ENCODE data around the gene ENO2.

DNA sequence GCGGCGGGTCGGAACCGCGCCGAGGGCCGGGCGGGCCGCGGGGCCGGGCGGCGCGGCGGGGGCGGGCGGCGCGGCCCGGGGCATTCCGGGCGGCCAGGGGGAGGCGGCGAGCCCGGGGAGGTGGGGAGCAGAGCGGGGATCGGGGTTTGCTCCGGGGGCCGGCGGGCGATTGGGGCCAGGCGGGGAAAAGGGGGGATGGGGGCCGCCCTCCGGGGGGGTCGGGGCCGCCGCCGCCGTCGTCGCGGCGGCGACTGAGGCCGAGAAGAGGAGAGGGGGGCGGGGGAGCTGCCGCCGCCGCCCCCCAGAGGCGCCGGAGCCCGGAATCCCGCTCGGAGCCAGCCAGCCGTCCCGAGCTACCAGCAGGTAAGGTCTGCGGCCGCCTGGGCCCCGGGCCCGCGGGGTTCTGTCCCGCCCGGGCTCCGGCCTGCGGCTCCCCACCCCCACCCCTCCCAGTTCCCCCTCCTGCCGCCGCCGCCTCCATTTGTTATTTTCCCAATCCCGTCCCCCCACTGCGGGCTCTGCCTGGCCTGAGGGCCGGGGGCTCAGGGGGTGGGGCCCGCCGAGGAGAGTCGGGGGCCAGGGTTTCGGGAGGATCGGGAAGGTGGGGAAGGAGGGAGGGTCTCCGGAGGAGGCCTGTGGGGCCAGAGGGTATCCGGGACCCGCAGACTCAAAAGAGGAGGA, 13.8 kb downstream of the ENO2 start:
- TF ChIP-seq, protein P1, sequence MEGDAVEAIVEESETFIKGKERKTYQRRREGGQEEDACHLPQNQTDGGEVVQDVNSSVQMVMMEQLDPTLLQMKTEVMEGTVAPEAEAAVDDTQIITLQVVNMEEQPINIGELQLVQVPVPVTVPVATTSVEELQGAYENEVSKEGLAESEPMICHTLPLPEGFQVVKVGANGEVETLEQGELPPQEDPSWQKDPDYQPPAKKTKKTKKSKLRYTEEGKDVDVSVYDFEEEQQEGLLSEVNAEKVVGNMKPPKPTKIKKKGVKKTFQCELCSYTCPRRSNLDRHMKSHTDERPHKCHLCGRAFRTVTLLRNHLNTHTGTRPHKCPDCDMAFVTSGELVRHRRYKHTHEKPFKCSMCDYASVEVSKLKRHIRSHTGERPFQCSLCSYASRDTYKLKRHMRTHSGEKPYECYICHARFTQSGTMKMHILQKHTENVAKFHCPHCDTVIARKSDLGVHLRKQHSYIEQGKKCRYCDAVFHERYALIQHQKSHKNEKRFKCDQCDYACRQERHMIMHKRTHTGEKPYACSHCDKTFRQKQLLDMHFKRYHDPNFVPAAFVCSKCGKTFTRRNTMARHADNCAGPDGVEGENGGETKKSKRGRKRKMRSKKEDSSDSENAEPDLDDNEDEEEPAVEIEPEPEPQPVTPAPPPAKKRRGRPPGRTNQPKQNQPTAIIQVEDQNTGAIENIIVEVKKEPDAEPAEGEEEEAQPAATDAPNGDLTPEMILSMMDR (IDR thresholded peaks at IDR 0.05) = no peak
- TF ChIP-seq POLR2A (IDR thresholded peaks at IDR 0.05) (no peak), EP300 (IDR thresholded peaks at IDR 0.05) (no peak)
